ENCODE measurements around the gene CDHR1. TPM values are rescaled to one million over a fixed set of nuclear protein-coding genes. Genes with fewer than 3 reads are reported as not detected.

The CDHR1 gene
- total and polyA plus RNA-seq, 2 of the 8 experiments (the other 6 are each of a cell fraction or from before 2014, with no cell fraction given) = 3.9 to 10.5 TPM

GRCh38 chr10:84256510-84257342 lies 62.4 kb downstream of the CDHR1 start:
- Histone ChIP-seq H3K36me3 (ENCODE audit: control insufficient read depth in 2 of 4, insufficient read depth in 4 of 4, low read length in 3 of 4) (no peaks in the 10 kb centered on the region), H2BK15ac (ENCODE audit: low read length) (no peak overlapping the region), H3K27ac (ENCODE audit: low read depth, low read length) (no peak overlapping the region), H3K4me3 (ENCODE audit: extremely low read depth in 1 of 4, insufficient read depth in 2 of 4, low read depth in 3 of 4, low read length in 4 of 4) (no peak overlapping the region), H3K14ac (ENCODE audit: insufficient read length) (no peak overlapping the region), H3K4me1 (replicated peaks in 1 of 4; ENCODE audit: control insufficient read depth in 3 of 4, insufficient read depth in 4 of 4, low read length in 3 of 4) (no peaks in the 10 kb centered on the region), H3K56ac (replicated peaks; ENCODE audit: insufficient read length, low read depth, low read length) (no peak overlapping the region), H3K23ac (ENCODE audit: insufficient read length) (no peak overlapping the region), H4K5ac (ENCODE audit: insufficient read length, low read depth, low read length) (no peak overlapping the region), H2BK12ac (ENCODE audit: low read depth, low read length) (no peak overlapping the region), H4K8ac (ENCODE audit: extremely low read depth, insufficient read depth, low read length) (no peak overlapping the region), H3K4me2 (ENCODE audit: insufficient read depth in 1 of 2, low read depth in 2 of 2, low read length in 2 of 2) (no peak overlapping the region), H3K18ac (ENCODE audit: extremely low read depth, low read length) (no peak overlapping the region), H2BK120ac (replicated peaks; ENCODE audit: low read depth, low read length) (no peak overlapping the region), H2BK20ac (ENCODE audit: low read length) (no peak overlapping the region), H3K23me2 (ENCODE audit: low read depth, low read length) (no peaks in the 10 kb centered on the region), H2BK5ac (ENCODE audit: low read depth, low read length) (no peak overlapping the region), H3K9me3 (ENCODE audit: insufficient read depth in 2 of 2, low read depth in 1 of 2, low read length in 1 of 2) (peaks cover 0 to 4% of the 10 kb centered on the region in 2 experiments; a peak in 1 of 4 replicates), H3K27me3 (replicated peaks in 1 of 4; ENCODE audit: control insufficient read depth in 3 of 4, extremely low read depth in 1 of 4, insufficient read depth in 3 of 4, low read length in 3 of 4) (peaks cover 0 to 8% (median 8%) of the 10 kb centered on the region in 4 experiments; a peak in 6 of 7 replicates), H4K20me1 (replicated peaks in 1 of 2; ENCODE audit: control insufficient read depth in 1 of 2, insufficient read depth in 2 of 2, low read length in 2 of 2) (no peaks in the 10 kb centered on the region), H3K79me1 (ENCODE audit: low read depth, low read length) (no peaks in the 10 kb centered on the region), H3K79me2 (ENCODE audit: control insufficient read depth in 1 of 2, insufficient read depth in 2 of 2, low read length in 2 of 2) (no peaks in the 10 kb centered on the region), H2AK5ac (ENCODE audit: low read depth, low read length) (no peak overlapping the region), H3K4ac (replicated peaks; ENCODE audit: insufficient read length, low read depth, low read length) (no peak overlapping the region), H3K9ac (replicated peaks in 1 of 4; ENCODE audit: extremely low read depth in 1 of 4, low read depth in 3 of 4, low read length in 3 of 4) (no peak overlapping the region), H2AFZ (ENCODE audit: low read length) (no peak overlapping the region), H4K91ac (replicated peaks; ENCODE audit: insufficient read length, low read length) (no peak overlapping the region)
- FAIRE-seq = no peak
- WGBS, 2 experiments (ENCODE audit: extremely low coverage in 1 of 2, insufficient coverage in 1 of 2, insufficient read length in 1 of 2, insufficient replicate concordance in 2 of 2, low coverage in 1 of 2, low lambda C conversion rate in 2 of 2, missing lambda C conversion rate in 1 of 2) = 58% methylated on average over 35 of the region's 35 CpGs; no CpG with 5 or more reads in 1 of the 2 experiments
- peak; percentile 49 to 91 for DNase-seq (ENCODE audit: low read depth in 1 of 2, low spot score in 2 of 2)
- POLR2A ChIA-PET (ENCODE audit: partially characterized antibody) = interaction anchor here (1.0 to 1.2 kb wide), 2 partner anchors 9 to 117 kb away, joined by 3 read pairs; partner anchors contain the start of gene GHITM
- CTCF ChIA-PET (ENCODE audit: partially characterized antibody) = interaction anchor here (0.5 to 15.5 kb wide), 47 partner anchors 10 to 800 kb away, joined by 3 to 558 read pairs (median 3); partner anchors contain the start of genes LRIT1, LRIT2 and RGR
- TF ChIP-seq SP1 (IDR thresholded peaks at IDR 0.05; ENCODE audit: low read depth, low read length) = no peak
- TF ChIP-seq JUN (IDR thresholded peaks at IDR 0.05; ENCODE audit: low read depth, low read length) = no peak
- TF ChIP-seq MAX (IDR thresholded peaks at IDR 0.05) = peak; percentile 99
- no peak for TF ChIP-seq SP4 (IDR thresholded peaks at IDR 0.05; ENCODE audit: low read length)
- no peak for TF ChIP-seq SIN3A (conservative IDR thresholded peaks at IDR 0.05 in 1 of 2, IDR thresholded peaks at IDR 0.05 in 1 of 2; ENCODE audit: low read depth in 1 of 2, low read length in 2 of 2)
- no peak for TF ChIP-seq TCF12 (IDR thresholded peaks at IDR 0.05; ENCODE audit: low read depth, low read length)
- TF ChIP-seq SP2 (IDR thresholded peaks at IDR 0.05; ENCODE audit: low read length) = no peak
- no peak for TF ChIP-seq RXRA (IDR thresholded peaks at IDR 0.05; ENCODE audit: insufficient read depth, low read depth, low read length)
- no peak for TF ChIP-seq PHF8 (conservative IDR thresholded peaks at IDR 0.05; ENCODE audit: low read depth, low read length)
- no peak for TF ChIP-seq POU5F1 (IDR thresholded peaks at IDR 0.05; ENCODE audit: low read depth, low read length)

All from H1 (cell line).